ENCODE results near the gene NVL.

NVL gene

GRCh38 chr1:224237119-224237881, 92.7 kb downstream of the NVL start:
- TF ChIP-seq TEAD4 (IDR thresholded peaks at IDR 0.05), result no peak
- TF ChIP-seq TCF12 (IDR thresholded peaks at IDR 0.05; ENCODE audit: low read depth), result no peak
- TF ChIP-seq EP300 (IDR thresholded peaks at IDR 0.05; ENCODE audit: borderline replicate concordance), result no peak
- no peak for TF ChIP-seq EGR1 (IDR thresholded peaks at IDR 0.05)
- TF ChIP-seq CREB1 (IDR thresholded peaks at IDR 0.05; ENCODE audit: low read depth), result no peak
- TF ChIP-seq YY1 (IDR thresholded peaks at IDR 0.05; ENCODE audit: low read depth), result no peak
- TF ChIP-seq NFIC (IDR thresholded peaks at IDR 0.05), result no peak

GRCh38 chr1:224235813-224236493, 94.0 kb downstream of the NVL start:
- TF ChIP-seq TCF12 (IDR thresholded peaks at IDR 0.05; ENCODE audit: low read depth) (no peak), ZBTB7A (IDR thresholded peaks at IDR 0.05; ENCODE audit: low read depth) (no peak), FOXM1 (IDR thresholded peaks at IDR 0.05; ENCODE audit: borderline replicate concordance, low read depth) (no peak), TAF1 (IDR thresholded peaks at IDR 0.05; ENCODE audit: low read depth) (no peak), EP300 (IDR thresholded peaks at IDR 0.05; ENCODE audit: borderline replicate concordance) (no peak), CEBPB (IDR thresholded peaks at IDR 0.05) (no peak), CREB1 (IDR thresholded peaks at IDR 0.05; ENCODE audit: low read depth) (no peak), NFIC (IDR thresholded peaks at IDR 0.05) (no peak), RAD21 (IDR thresholded peaks at IDR 0.05; ENCODE audit: low read depth) (no peak), EGR1 (IDR thresholded peaks at IDR 0.05) (no peak)
- TF ChIP-seq, protein P1, sequence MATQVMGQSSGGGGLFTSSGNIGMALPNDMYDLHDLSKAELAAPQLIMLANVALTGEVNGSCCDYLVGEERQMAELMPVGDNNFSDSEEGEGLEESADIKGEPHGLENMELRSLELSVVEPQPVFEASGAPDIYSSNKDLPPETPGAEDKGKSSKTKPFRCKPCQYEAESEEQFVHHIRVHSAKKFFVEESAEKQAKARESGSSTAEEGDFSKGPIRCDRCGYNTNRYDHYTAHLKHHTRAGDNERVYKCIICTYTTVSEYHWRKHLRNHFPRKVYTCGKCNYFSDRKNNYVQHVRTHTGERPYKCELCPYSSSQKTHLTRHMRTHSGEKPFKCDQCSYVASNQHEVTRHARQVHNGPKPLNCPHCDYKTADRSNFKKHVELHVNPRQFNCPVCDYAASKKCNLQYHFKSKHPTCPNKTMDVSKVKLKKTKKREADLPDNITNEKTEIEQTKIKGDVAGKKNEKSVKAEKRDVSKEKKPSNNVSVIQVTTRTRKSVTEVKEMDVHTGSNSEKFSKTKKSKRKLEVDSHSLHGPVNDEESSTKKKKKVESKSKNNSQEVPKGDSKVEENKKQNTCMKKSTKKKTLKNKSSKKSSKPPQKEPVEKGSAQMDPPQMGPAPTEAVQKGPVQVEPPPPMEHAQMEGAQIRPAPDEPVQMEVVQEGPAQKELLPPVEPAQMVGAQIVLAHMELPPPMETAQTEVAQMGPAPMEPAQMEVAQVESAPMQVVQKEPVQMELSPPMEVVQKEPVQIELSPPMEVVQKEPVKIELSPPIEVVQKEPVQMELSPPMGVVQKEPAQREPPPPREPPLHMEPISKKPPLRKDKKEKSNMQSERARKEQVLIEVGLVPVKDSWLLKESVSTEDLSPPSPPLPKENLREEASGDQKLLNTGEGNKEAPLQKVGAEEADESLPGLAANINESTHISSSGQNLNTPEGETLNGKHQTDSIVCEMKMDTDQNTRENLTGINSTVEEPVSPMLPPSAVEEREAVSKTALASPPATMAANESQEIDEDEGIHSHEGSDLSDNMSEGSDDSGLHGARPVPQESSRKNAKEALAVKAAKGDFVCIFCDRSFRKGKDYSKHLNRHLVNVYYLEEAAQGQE (IDR thresholded peaks at IDR 0.05; ENCODE audit: low read depth), result no peak
- TF ChIP-seq, protein P2, sequence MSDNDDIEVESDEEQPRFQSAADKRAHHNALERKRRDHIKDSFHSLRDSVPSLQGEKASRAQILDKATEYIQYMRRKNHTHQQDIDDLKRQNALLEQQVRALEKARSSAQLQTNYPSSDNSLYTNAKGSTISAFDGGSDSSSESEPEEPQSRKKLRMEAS (IDR thresholded peaks at IDR 0.05), result no peak

- TF ChIP-seq RAD21 (IDR thresholded peaks at IDR 0.05; ENCODE audit: low read depth) (no peak), YY1 (IDR thresholded peaks at IDR 0.05; ENCODE audit: low read depth) (no peak), TCF12 (IDR thresholded peaks at IDR 0.05; ENCODE audit: low read depth) (no peak), NFIC (IDR thresholded peaks at IDR 0.05) (no peak)
- TF ChIP-seq, protein P2 (IDR thresholded peaks at IDR 0.05), result no peak
Observed at GRCh38 chr1:224234017-224234416, 96.0 kb downstream of the NVL start.

GRCh38 chr1:224226849-224227502, 103.0 kb downstream of the NVL start:
- TF ChIP-seq RAD21 (IDR thresholded peaks at IDR 0.05; ENCODE audit: low read depth) (no peak), USF1 (IDR thresholded peaks at IDR 0.05) (no peak), ZBTB7A (IDR thresholded peaks at IDR 0.05; ENCODE audit: low read depth) (no peak), EGR1 (IDR thresholded peaks at IDR 0.05) (no peak), CEBPB (IDR thresholded peaks at IDR 0.05) (no peak), NFIC (IDR thresholded peaks at IDR 0.05) (no peak), TEAD4 (IDR thresholded peaks at IDR 0.05) (no peak), CREB1 (IDR thresholded peaks at IDR 0.05; ENCODE audit: low read depth) (no peak), FOXM1 (IDR thresholded peaks at IDR 0.05; ENCODE audit: borderline replicate concordance, low read depth) (no peak), TAF1 (IDR thresholded peaks at IDR 0.05; ENCODE audit: low read depth) (no peak), TCF12 (IDR thresholded peaks at IDR 0.05; ENCODE audit: low read depth) (no peak), YY1 (IDR thresholded peaks at IDR 0.05; ENCODE audit: low read depth) (no peak), EP300 (IDR thresholded peaks at IDR 0.05; ENCODE audit: borderline replicate concordance) (no peak)
- TF ChIP-seq, protein P2 (IDR thresholded peaks at IDR 0.05), result no peak
- TF ChIP-seq, protein P1 (IDR thresholded peaks at IDR 0.05; ENCODE audit: low read depth), result no peak

All from Ishikawa (cell line).